ENCODE data around the gene CPNE7. TPM values are rescaled to one million over a fixed set of nuclear protein-coding genes. Genes with fewer than 3 reads are reported as not detected.

CPNE7 gene
- total and polyA plus RNA-seq, 2 of the 13 experiments (the other 11 are each of a cell fraction or from before 2014, with no cell fraction given) = 0.59 TPM; not detected in 1

DNA sequence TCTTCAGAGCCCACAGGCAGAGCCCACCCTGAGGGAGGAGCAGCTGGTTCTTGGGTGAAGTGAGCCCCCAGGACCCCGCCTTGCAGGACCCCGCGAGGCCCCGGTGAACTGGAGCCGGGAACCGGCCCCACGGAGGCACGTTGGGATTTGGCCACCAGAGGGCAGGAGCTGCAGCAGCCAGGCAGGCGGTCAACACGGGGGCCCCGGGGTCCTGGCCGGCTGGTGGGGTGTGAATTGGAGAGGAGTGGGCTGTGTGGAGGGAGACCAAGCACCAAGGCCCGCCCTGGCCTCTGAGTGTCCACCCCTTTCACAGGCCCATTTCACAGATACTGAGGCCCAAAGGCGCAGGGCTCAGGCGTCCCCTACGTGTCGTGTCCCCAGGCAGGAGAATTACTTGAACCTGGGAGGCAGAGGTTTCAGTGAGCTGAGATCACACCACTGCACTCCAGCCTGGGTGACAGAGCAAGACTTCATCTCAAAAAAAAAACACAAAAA, 40.1 kb downstream of the CPNE7 start (continued):
- TF ChIP-seq, protein P1, sequence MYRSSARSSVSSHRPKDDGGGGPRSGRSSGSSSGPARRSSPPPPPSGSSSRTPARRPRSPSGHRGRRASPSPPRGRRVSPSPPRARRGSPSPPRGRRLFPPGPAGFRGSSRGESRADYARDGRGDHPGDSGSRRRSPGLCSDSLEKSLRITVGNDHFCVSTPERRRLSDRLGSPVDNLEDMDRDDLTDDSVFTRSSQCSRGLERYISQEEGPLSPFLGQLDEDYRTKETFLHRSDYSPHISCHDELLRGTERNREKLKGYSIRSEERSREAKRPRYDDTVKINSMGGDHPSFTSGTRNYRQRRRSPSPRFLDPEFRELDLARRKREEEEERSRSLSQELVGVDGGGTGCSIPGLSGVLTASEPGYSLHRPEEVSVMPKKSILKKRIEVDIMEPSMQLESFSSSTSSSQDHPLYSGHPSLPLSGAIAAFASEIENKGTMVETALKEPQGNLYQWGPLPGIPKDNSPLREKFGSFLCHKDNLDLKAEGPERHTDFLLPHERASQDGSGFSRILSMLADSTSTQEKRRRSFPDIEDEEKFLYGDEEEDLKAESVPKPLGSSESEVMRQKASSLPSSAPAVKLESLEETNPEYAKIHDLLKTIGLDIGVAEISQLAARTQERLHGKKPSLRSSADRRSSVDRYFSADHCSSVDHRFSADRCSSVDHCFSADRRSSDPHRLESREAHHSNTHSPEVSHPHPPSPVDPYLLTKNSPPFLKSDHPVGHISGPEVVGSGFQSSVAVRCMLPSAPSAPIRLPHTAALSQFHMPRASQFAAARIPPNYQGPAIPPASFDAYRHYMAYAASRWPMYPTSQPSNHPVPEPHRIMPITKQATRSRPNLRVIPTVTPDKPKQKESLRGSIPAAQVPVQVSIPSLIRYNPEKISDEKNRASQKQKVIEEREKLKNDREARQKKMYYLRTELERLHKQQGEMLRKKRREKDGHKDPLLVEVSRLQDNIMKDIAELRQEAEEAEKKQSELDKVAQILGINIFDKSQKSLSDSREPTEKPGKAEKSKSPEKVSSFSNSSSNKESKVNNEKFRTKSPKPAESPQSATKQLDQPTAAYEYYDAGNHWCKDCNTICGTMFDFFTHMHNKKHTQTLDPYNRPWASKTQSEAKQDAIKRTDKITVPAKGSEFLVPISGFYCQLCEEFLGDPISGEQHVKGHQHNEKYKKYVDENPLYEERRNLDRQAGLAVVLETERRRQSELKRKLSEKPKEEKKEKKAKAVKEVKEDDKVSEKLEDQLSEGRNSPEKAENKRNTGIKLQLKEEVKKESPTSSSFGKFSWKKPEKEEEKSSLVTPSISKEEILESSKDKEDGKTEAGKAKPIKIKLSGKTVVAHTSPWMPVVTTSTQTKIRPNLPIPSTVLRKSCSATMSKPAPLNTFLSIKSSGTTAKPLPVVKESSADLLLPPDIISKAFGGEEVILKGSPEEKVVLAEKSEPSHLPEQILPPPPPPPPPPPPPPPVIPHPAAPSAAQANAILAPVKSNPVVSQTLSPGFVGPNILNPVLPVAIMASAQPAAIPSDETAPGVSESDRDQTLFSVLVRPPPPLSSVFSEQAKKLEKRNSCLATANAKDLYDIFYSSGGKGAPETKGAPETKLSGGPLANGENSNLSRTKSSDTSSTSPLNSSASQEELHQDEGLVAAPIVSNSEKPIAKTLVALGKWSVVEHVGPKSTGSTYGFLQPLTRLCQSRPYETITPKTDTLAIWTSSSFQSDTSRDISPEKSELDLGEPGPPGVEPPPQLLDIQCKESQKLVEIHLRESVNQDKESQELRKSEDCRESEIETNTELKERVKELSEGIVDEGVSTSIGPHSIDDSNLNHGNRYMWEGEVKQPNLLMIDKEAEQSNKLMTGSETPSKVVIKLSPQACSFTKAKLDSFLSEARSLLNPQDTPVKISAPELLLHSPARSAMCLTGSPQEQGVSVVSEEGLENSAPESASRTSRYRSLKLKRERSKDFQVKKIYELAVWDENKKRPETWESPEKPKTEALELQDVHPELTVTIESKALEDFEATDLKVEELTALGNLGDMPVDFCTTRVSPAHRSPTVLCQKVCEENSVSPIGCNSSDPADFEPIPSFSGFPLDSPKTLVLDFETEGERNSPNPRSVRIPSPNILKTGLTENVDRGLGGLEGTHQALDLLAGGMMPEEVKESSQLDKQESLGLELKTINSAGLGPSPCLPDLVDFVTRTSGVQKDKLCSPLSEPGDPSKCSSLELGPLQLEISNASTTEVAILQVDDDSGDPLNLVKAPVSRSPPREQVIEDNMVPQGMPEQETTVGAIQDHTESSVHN (CRISPR knock-in tag; IDR thresholded peaks at IDR 0.05) = 0 out of 2 replicates have a peak, but pooled peaks have one; percentile 39
- TF ChIP-seq, protein P2, sequence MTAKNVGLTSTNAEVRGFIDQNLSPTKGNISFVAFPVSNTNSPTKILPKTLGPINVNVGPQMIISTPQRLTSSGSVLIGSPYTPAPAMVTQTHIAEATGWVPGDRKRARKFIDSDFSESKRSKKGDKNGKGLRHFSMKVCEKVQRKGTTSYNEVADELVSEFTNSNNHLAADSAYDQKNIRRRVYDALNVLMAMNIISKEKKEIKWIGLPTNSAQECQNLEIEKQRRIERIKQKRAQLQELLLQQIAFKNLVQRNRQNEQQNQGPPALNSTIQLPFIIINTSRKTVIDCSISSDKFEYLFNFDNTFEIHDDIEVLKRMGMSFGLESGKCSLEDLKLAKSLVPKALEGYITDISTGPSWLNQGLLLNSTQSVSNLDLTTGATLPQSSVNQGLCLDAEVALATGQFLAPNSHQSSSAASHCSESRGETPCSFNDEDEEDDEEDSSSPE (CRISPR knock-in tag; IDR thresholded peaks at IDR 0.05) = no peak
- TF ChIP-seq MLLT10 (CRISPR knock-in tag; IDR thresholded peaks at IDR 0.05) = no peak
- no peak for TF ChIP-seq IRF1 (CRISPR knock-in tag; IDR thresholded peaks at IDR 0.05; ENCODE audit: low read depth)
- TF ChIP-seq ESRRA (CRISPR knock-in tag; IDR thresholded peaks at IDR 0.05; ENCODE audit: low read depth) = no peak
- no peak for TF ChIP-seq ZNF670 (CRISPR knock-in tag; IDR thresholded peaks at IDR 0.05; ENCODE audit: borderline replicate concordance)
- TF ChIP-seq PLSCR1 (CRISPR knock-in tag; IDR thresholded peaks at IDR 0.05; ENCODE audit: borderline replicate concordance) = no peak
- TF ChIP-seq DDIT3 (CRISPR knock-in tag; IDR thresholded peaks at IDR 0.05) = no peak
- TF ChIP-seq, protein P3, sequence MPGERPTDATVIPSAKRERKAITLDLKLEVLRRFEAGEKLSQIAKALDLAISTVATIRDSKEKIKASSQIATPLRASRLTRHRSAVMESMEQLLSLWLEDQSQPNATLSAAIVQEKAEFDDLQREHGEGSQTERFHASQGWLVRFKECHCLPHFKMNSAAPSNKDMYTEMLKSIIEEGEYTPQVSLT (CRISPR knock-in tag; IDR thresholded peaks at IDR 0.05; ENCODE audit: borderline replicate concordance, low read depth) = no peak
- no peak for TF ChIP-seq ZFAT (CRISPR knock-in tag; conservative IDR thresholded peaks at IDR 0.05)
- no peak for TF ChIP-seq ZNF556 (CRISPR knock-in tag; IDR thresholded peaks at IDR 0.05; ENCODE audit: borderline replicate concordance)
- TF ChIP-seq MYNN (CRISPR knock-in tag; IDR thresholded peaks at IDR 0.05; ENCODE audit: low read depth) = no peak
- TF ChIP-seq EED (CRISPR knock-in tag; IDR thresholded peaks at IDR 0.05) = 0 out of 2 replicates have a peak, but pooled peaks have one; percentile 29
- no peak for TF ChIP-seq BRCA1 (CRISPR knock-in tag; IDR thresholded peaks at IDR 0.05)
- no peak for TF ChIP-seq SALL2 (CRISPR knock-in tag; IDR thresholded peaks at IDR 0.05)
- no peak for TF ChIP-seq NCOA5 (CRISPR knock-in tag; IDR thresholded peaks at IDR 0.05)
- no peak for TF ChIP-seq TBX3 (IDR thresholded peaks at IDR 0.05; ENCODE audit: borderline replicate concordance)
- no peak for TF ChIP-seq ZNF816 (CRISPR knock-in tag; IDR thresholded peaks at IDR 0.05; ENCODE audit: borderline replicate concordance)

Data from HepG2 (cell line).